T-helper 1 cell treated with Interleukin-12 subunit alpha and Interleukin-12 subunit beta and Interleukin-4 antibody, amounts not matched to agents 30 μg/mL and 1 μg/mL, for 36 hours (primary cell): ENCODE data around the gene PLXNA4.

Source experiments
- H3K27ac Mint-ChIP-seq: one replicate; pipeline ENCODE4 v1.8.0; 2021; ENCODE audit warnings: mild to moderate bottlenecking, mixed read lengths
- H3K27me3 Mint-ChIP-seq: one replicate; pipeline ENCODE4 v1.8.0; 2021; ENCODE audit warnings: low read depth, mixed read lengths
- H3K36me3 Mint-ChIP-seq: one replicate; pipeline ENCODE4 v1.8.0; 2021; ENCODE audit warnings: low read depth, mixed read lengths
- H3K4me1 Mint-ChIP-seq: one replicate; pipeline ENCODE4 v1.8.0; 2021; ENCODE audit warnings: low read depth, mixed read lengths
- H3K4me3 Mint-ChIP-seq: one replicate; pipeline ENCODE4 v1.8.0; 2021; ENCODE audit warnings: mild to moderate bottlenecking, moderate library complexity, mixed read lengths
- H3K9me3 Mint-ChIP-seq: one replicate; pipeline ENCODE4 v1.8.0; 2021; ENCODE audit warnings: mixed read lengths

PLXNA4 gene

GRCh38 chr7:132562690-132563089, 13.6 kb downstream of the PLXNA4 start:
- Mint-ChIP-seq H3K36me3 (no peaks in the 10 kb centered on the region), H3K27me3 (peaks cover 77% of the 10 kb centered on the region), H3K9me3 (no peaks in the 10 kb centered on the region), H3K27ac (no peak overlapping the region), H3K4me3 (no peak overlapping the region), H3K4me1 (peaks cover 2% of the 10 kb centered on the region)

GRCh38 chr7:132561763-132562162, 14.5 kb downstream of the PLXNA4 start:
- Mint-ChIP-seq H3K4me3 (no peak overlapping the region), H3K27ac (no peak overlapping the region), H3K27me3 (peaks cover 69% of the 10 kb centered on the region), H3K36me3 (no peaks in the 10 kb centered on the region), H3K4me1 (peaks cover 4% of the 10 kb centered on the region), H3K9me3 (no peaks in the 10 kb centered on the region)

- no peak overlapping the region for H3K27ac Mint-ChIP-seq
- H3K36me3 Mint-ChIP-seq = no peaks in the 10 kb centered on the region
- no peak overlapping the region for H3K4me3 Mint-ChIP-seq
- H3K9me3 Mint-ChIP-seq = no peaks in the 10 kb centered on the region
- peaks cover 66% of the 10 kb centered on the region for H3K27me3 Mint-ChIP-seq
- H3K4me1 Mint-ChIP-seq = peaks cover 4% of the 10 kb centered on the region
Observed at GRCh38 chr7:132560825-132561529, 15.3 kb downstream of the PLXNA4 start.

GRCh38 chr7:132560105-132560504, 16.2 kb downstream of the PLXNA4 start:
- Mint-ChIP-seq H3K4me1 (peaks cover 4% of the 10 kb centered on the region), H3K36me3 (no peaks in the 10 kb centered on the region), H3K27me3 (peaks cover 59% of the 10 kb centered on the region), H3K27ac (no peak overlapping the region), H3K4me3 (no peak overlapping the region), H3K9me3 (no peaks in the 10 kb centered on the region)

GRCh38 chr7:132558815-132559214, 17.5 kb downstream of the PLXNA4 start:
- H3K36me3 Mint-ChIP-seq = no peaks in the 10 kb centered on the region

GRCh38 chr7:132557489-132558044, 18.7 kb downstream of the PLXNA4 start:
- H3K27ac Mint-ChIP-seq = no peak overlapping the region

More at GRCh38 chr7:132558815-132559214, 17.5 kb downstream of the PLXNA4 start:
- Mint-ChIP-seq H3K27ac (no peak overlapping the region), H3K9me3 (no peaks in the 10 kb centered on the region), H3K27me3 (peaks cover 48% of the 10 kb centered on the region), H3K4me1 (peaks cover 4% of the 10 kb centered on the region), H3K4me3 (no peak overlapping the region)

GRCh38 chr7:132554446-132554845, 21.8 kb downstream of the PLXNA4 start:
- Mint-ChIP-seq H3K27ac (no peak overlapping the region), H3K36me3 (peaks cover 2% of the 10 kb centered on the region), H3K27me3 (peaks cover 16% of the 10 kb centered on the region), H3K4me3 (no peak overlapping the region), H3K4me1 (peaks cover 4% of the 10 kb centered on the region), H3K9me3 (peaks cover 12% of the 10 kb centered on the region)

More at GRCh38 chr7:132557489-132558044, 18.7 kb downstream of the PLXNA4 start:
- Mint-ChIP-seq H3K4me1 (peaks cover 4% of the 10 kb centered on the region), H3K36me3 (no peaks in the 10 kb centered on the region), H3K27me3 (peaks cover 42% of the 10 kb centered on the region), H3K9me3 (no peaks in the 10 kb centered on the region), H3K4me3 (no peak overlapping the region)

GRCh38 chr7:132553031-132553430, 23.2 kb downstream of the PLXNA4 start:
- Mint-ChIP-seq H3K4me3 (no peak overlapping the region), H3K36me3 (peaks cover 2% of the 10 kb centered on the region), H3K27ac (no peak overlapping the region), H3K9me3 (peaks cover 12% of the 10 kb centered on the region), H3K27me3 (peaks cover 8% of the 10 kb centered on the region), H3K4me1 (peaks cover 4% of the 10 kb centered on the region)

- Mint-ChIP-seq H3K9me3 (peaks cover 12% of the 10 kb centered on the region), H3K27ac (no peak overlapping the region), H3K27me3 (peaks cover 8% of the 10 kb centered on the region), H3K4me3 (no peak overlapping the region), H3K36me3 (peaks cover 2% of the 10 kb centered on the region), H3K4me1 (no peaks in the 10 kb centered on the region)
Observed at GRCh38 chr7:132551886-132552285, 24.4 kb downstream of the PLXNA4 start.

GRCh38 chr7:132551439-132551838, 24.8 kb downstream of the PLXNA4 start:
- H3K4me3 Mint-ChIP-seq = no peak overlapping the region
- peaks cover 2% of the 10 kb centered on the region for H3K36me3 Mint-ChIP-seq
- peaks cover 5% of the 10 kb centered on the region for H3K27me3 Mint-ChIP-seq
- no peaks in the 10 kb centered on the region for H3K4me1 Mint-ChIP-seq
- no peak overlapping the region for H3K27ac Mint-ChIP-seq
- peaks cover 12% of the 10 kb centered on the region for H3K9me3 Mint-ChIP-seq

GRCh38 chr7:132548489-132549078, 27.7 kb downstream of the PLXNA4 start:
- H3K27ac Mint-ChIP-seq = no peak overlapping the region
- no peak overlapping the region for H3K4me3 Mint-ChIP-seq
- peaks cover 3% of the 10 kb centered on the region for H3K36me3 Mint-ChIP-seq
- peaks cover 12% of the 10 kb centered on the region for H3K9me3 Mint-ChIP-seq
- H3K4me1 Mint-ChIP-seq = peaks cover 7% of the 10 kb centered on the region
- peaks cover 7% of the 10 kb centered on the region for H3K27me3 Mint-ChIP-seq

- no peak overlapping the region for H3K4me3 Mint-ChIP-seq
- peaks cover 7% of the 10 kb centered on the region for H3K4me1 Mint-ChIP-seq
- H3K9me3 Mint-ChIP-seq = peaks cover 12% of the 10 kb centered on the region
- peaks cover 12% of the 10 kb centered on the region for H3K27me3 Mint-ChIP-seq
- H3K27ac Mint-ChIP-seq = no peak overlapping the region
- H3K36me3 Mint-ChIP-seq = peaks cover 3% of the 10 kb centered on the region
Observed at GRCh38 chr7:132547821-132548220, 28.4 kb downstream of the PLXNA4 start.

GRCh38 chr7:132546366-132547127, 29.7 kb downstream of the PLXNA4 start:
- Mint-ChIP-seq H3K9me3 (peaks cover 14% of the 10 kb centered on the region), H3K27me3 (peaks cover 12% of the 10 kb centered on the region), H3K27ac (no peak overlapping the region), H3K36me3 (peaks cover 3% of the 10 kb centered on the region), H3K4me1 (peaks cover 7% of the 10 kb centered on the region), H3K4me3 (no peak overlapping the region)

- Mint-ChIP-seq H3K4me1 (peaks cover 7% of the 10 kb centered on the region), H3K4me3 (no peak overlapping the region), H3K9me3 (peaks cover 6% of the 10 kb centered on the region), H3K27ac (no peak overlapping the region), H3K36me3 (peaks cover 2% of the 10 kb centered on the region), H3K27me3 (peaks cover 17% of the 10 kb centered on the region)
Observed at GRCh38 chr7:132545756-132546155, 30.5 kb downstream of the PLXNA4 start.
